Mesenchymal stem cell (in vitro differentiated cells and primary cell): ENCODE measurements around the gene COL5A2.

Experiments used
- DNase-seq: peaks from one replicate; pipeline ENCODE4 v3.0.0-alpha.2; 2013
- H2AFZ ChIP-seq: one replicate; pipeline ENCODE4 v1.6.1; 2013; ENCODE audit warnings: low read depth, mild to moderate bottlenecking, control low read depth, inconsistent platforms, low read length, moderate library complexity
- H2AK5ac ChIP-seq: 2 replicates; pipeline ENCODE4 v1.6.1; 2013; ENCODE audit warnings: low read length, moderate library complexity, mild to moderate bottlenecking, inconsistent platforms; ENCODE audit not compliant: severe bottlenecking
- H2BK120ac ChIP-seq: one replicate; pipeline ENCODE4 v1.6.1; 2013; ENCODE audit warnings: low read depth, mild to moderate bottlenecking, inconsistent platforms, low read length, moderate library complexity
- H2BK12ac ChIP-seq, 2 experiments: one replicate each; pipeline ENCODE4 v1.6.1; 2013; ENCODE audit warnings: inconsistent platforms in 2 of 2, low read length in 2 of 2, mild to moderate bottlenecking in 2 of 2, moderate library complexity in 2 of 2, control low read depth in 1 of 2
- H2BK15ac ChIP-seq: one replicate; pipeline ENCODE4 v1.6.1; 2013; ENCODE audit warnings: mild to moderate bottlenecking, low read depth, inconsistent platforms; ENCODE audit not compliant: poor library complexity, severe bottlenecking
- H2BK5ac ChIP-seq: 2 replicates; pipeline ENCODE4 v1.6.1; 2013; ENCODE audit warnings: low read depth, mild to moderate bottlenecking, low read length, control low read depth, inconsistent platforms; ENCODE audit not compliant: poor library complexity, severe bottlenecking
- H3K14ac ChIP-seq, 2 experiments: one replicate each; pipeline ENCODE4 v1.6.1; 2013; ENCODE audit warnings: inconsistent platforms in 2 of 2, low read length in 2 of 2, control low read depth in 1 of 2, mild to moderate bottlenecking in 1 of 2, moderate library complexity in 1 of 2
- H3K18ac ChIP-seq, 2 experiments: one replicate each; pipeline ENCODE4 v1.6.1; 2013; ENCODE audit warnings: inconsistent platforms in 2 of 2, low read length in 2 of 2, control low read depth in 1 of 2, low read depth in 1 of 2, mild to moderate bottlenecking in 1 of 2
- H3K23ac ChIP-seq, 2 experiments: one replicate each; pipeline ENCODE4 v1.6.1; 2013; ENCODE audit warnings: inconsistent platforms in 2 of 2, low read length in 2 of 2, mild to moderate bottlenecking in 2 of 2, moderate library complexity in 2 of 2, control low read depth in 1 of 2
- H3K27ac ChIP-seq: 2 replicates; pipeline ENCODE4 v1.5.1; 2013; ENCODE audit warnings: mild to moderate bottlenecking, moderate library complexity, low read length, control low read depth, inconsistent platforms; ENCODE audit not compliant: poor library complexity, severe bottlenecking
- H3K27me3 ChIP-seq, 2 experiments: 2 replicates each; pipeline versions ENCODE4 v1.6.1 to v1.7.0; 2013; ENCODE audit warnings: low read length in 2 of 2, mild to moderate bottlenecking in 2 of 2, moderate library complexity in 2 of 2, control low read depth in 1 of 2, inconsistent platforms in 1 of 2; ENCODE audit not compliant: control insufficient read depth in 1 of 2, insufficient read depth in 1 of 2
- H3K36me3 ChIP-seq, 2 experiments: 2 replicates each; pipeline versions ENCODE4 v1.6.1 to v1.7.0; 2013; ENCODE audit warnings: low read length in 2 of 2, control low read depth in 1 of 2, inconsistent platforms in 1 of 2, low read depth in 1 of 2, mild to moderate bottlenecking in 1 of 2; ENCODE audit not compliant: insufficient read depth in 2 of 2, control insufficient read depth in 1 of 2
- H3K4ac ChIP-seq, 2 experiments: one replicate each; pipeline ENCODE4 v1.6.1; 2013; ENCODE audit warnings: inconsistent platforms in 2 of 2, low read length in 2 of 2, mild to moderate bottlenecking in 2 of 2, moderate library complexity in 2 of 2, control low read depth in 1 of 2, low read depth in 1 of 2
- H3K4me1 ChIP-seq: 2 replicates; pipeline ENCODE4 v1.6.1; 2013; ENCODE audit warnings: low read depth, low read length, control low read depth; ENCODE audit not compliant: control insufficient read depth, insufficient read depth
- H3K4me2 ChIP-seq: 2 replicates; pipeline ENCODE4 v1.6.1; 2013; ENCODE audit warnings: low read length, mild to moderate bottlenecking, inconsistent platforms; ENCODE audit not compliant: poor library complexity, severe bottlenecking
- H3K4me3 ChIP-seq, 2 experiments: 2 replicates each; pipeline versions ENCODE4 v1.5.1 to v1.7.0; 2013; ENCODE audit warnings: low read length in 2 of 2, mild to moderate bottlenecking in 2 of 2, control low read depth in 1 of 2, low read depth in 1 of 2; ENCODE audit not compliant: insufficient read depth in 1 of 2
- H3K79me1 ChIP-seq: replicated peaks from 2 replicates; pipeline ENCODE4 v1.6.1; 2013; ENCODE audit warnings: mild to moderate bottlenecking, control low read depth, low read length, inconsistent platforms; ENCODE audit not compliant: poor library complexity, severe bottlenecking
- H3K9ac ChIP-seq: 2 replicates; pipeline ENCODE4 v1.7.0; 2013; ENCODE audit warnings: mild to moderate bottlenecking, low read length, moderate library complexity
- H3K9me3 ChIP-seq: 2 replicates; pipeline ENCODE4 v1.7.0; 2013; ENCODE audit warnings: mild to moderate bottlenecking, low read length; ENCODE audit not compliant: control insufficient read depth
- H4K8ac ChIP-seq: one replicate; pipeline ENCODE4 v1.6.1; 2013; ENCODE audit warnings: inconsistent platforms, mild to moderate bottlenecking, low read length, moderate library complexity
- H4K91ac ChIP-seq: one replicate; pipeline ENCODE4 v1.6.1; 2013; ENCODE audit warnings: mild to moderate bottlenecking, low read length, inconsistent platforms
- WGBS: methylation state at CpG from one replicate; pipeline ENCODE4 v1.1.7; 2013; ENCODE audit warnings: mixed read lengths; 5-methylcytosine and 5-hydroxymethylcytosine counted together

COL5A2 gene

GRCh38 chr2:189104934-189105333 lies 74.6 kb downstream of the COL5A2 start:
- H4K8ac ChIP-seq, result no peak overlapping the region
- whole genome bisulfite sequencing, result no CpG with 5 or more reads among the region's 2 CpGs
- H4K91ac ChIP-seq, result no peak overlapping the region

GRCh38 chr2:189102735-189103134 lies 76.8 kb downstream of the COL5A2 start:
- no peaks in the 10 kb centered on the region for H3K4me1 ChIP-seq
- H3K14ac ChIP-seq, result no peak overlapping the region
- H3K36me3 ChIP-seq, result peaks cover 0 to 42% of the 10 kb centered on the region in 2 experiments
- H3K27me3 ChIP-seq, result no peaks in the 10 kb centered on the region
- no peak overlapping the region for H2BK5ac ChIP-seq
- no peak overlapping the region for H2AFZ ChIP-seq
- H3K79me1 ChIP-seq, result peaks cover 4% of the 10 kb centered on the region
- H3K9ac ChIP-seq, result no peak overlapping the region
- no peak overlapping the region for H2BK15ac ChIP-seq
- no peak overlapping the region for H3K18ac ChIP-seq
- no peak overlapping the region for H3K23ac ChIP-seq
- H4K91ac ChIP-seq, result no peak overlapping the region
- H3K4me3 ChIP-seq, result no peak overlapping the region
- DNase-seq, result no peak
- no peak overlapping the region for H4K8ac ChIP-seq
- no peak overlapping the region for H2BK12ac ChIP-seq
- no peak overlapping the region for H3K27ac ChIP-seq
- no peak overlapping the region for H3K4ac ChIP-seq
- H2BK120ac ChIP-seq, result no peak overlapping the region
- no peak overlapping the region for H3K4me2 ChIP-seq
- 100% methylated on average over 2 of the region's 3 CpGs for whole genome bisulfite sequencing
- H3K9me3 ChIP-seq, result no peaks in the 10 kb centered on the region
- H2AK5ac ChIP-seq, result no peak overlapping the region

More at GRCh38 chr2:189104934-189105333, 74.6 kb downstream of the COL5A2 start:
- no peak overlapping the region for H2BK12ac ChIP-seq
- no peak overlapping the region for H2AK5ac ChIP-seq
- no peak overlapping the region for H3K27ac ChIP-seq
- no peak overlapping the region for H3K18ac ChIP-seq
- no peaks in the 10 kb centered on the region for H3K4me1 ChIP-seq
- peaks cover 4% of the 10 kb centered on the region for H3K79me1 ChIP-seq
- no peak overlapping the region for H3K23ac ChIP-seq
- no peak overlapping the region for H3K14ac ChIP-seq
- H2BK15ac ChIP-seq, result no peak overlapping the region
- DNase-seq, result peak; percentile 59
- H3K9me3 ChIP-seq, result no peaks in the 10 kb centered on the region
- no peak overlapping the region for H2BK5ac ChIP-seq
- H3K4me3 ChIP-seq, result peak overlapping the region in 1 of 2 experiments; percentile 56
- no peak overlapping the region for H3K4ac ChIP-seq
- H3K27me3 ChIP-seq, result no peaks in the 10 kb centered on the region
- peak overlapping the region; percentile 73 for H3K9ac ChIP-seq
- H2AFZ ChIP-seq, result no peak overlapping the region
- H3K36me3 ChIP-seq, result peaks cover 0 to 42% of the 10 kb centered on the region in 2 experiments
- H3K4me2 ChIP-seq, result no peak overlapping the region
- no peak overlapping the region for H2BK120ac ChIP-seq

DNA sequence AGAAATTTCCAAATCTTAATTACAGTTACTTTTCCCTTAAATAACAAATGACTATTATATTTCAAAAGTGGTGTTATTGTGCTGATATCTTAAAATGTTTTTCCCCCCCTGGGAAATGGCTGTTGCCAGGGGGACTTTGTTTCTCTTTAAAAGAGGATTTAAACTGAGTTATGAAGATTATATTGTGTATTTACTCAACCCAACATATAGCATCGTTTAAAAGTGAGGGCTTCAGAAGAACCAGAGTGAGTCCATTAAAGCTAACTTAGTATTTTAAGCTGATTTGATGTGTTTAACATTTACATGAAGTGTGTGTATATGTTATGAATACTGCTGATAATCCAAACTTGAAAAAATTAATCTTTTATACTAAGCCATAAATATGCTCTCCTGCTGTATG lies 81.6 kb downstream of the COL5A2 start:
- H3K4me3 ChIP-seq, result no peak overlapping the region
- H3K4ac ChIP-seq, result no peak overlapping the region
- no peak overlapping the region for H2AFZ ChIP-seq
- DNase-seq, result no peak
- no peaks in the 10 kb centered on the region for H3K27me3 ChIP-seq
- no peaks in the 10 kb centered on the region for H3K9me3 ChIP-seq
- peaks cover 0 to 54% of the 10 kb centered on the region in 2 experiments for H3K36me3 ChIP-seq
- H2BK5ac ChIP-seq, result no peak overlapping the region
- peaks cover 2% of the 10 kb centered on the region for H3K4me1 ChIP-seq
- no peak overlapping the region for H4K91ac ChIP-seq
- no peak overlapping the region for H3K9ac ChIP-seq
- H2BK15ac ChIP-seq, result no peak overlapping the region
- no peak overlapping the region for H3K4me2 ChIP-seq
- H3K14ac ChIP-seq, result no peak overlapping the region
- no peak overlapping the region for H2BK120ac ChIP-seq
- H3K18ac ChIP-seq, result no peak overlapping the region
- H2AK5ac ChIP-seq, result no peak overlapping the region
- H2BK12ac ChIP-seq, result no peak overlapping the region
- H4K8ac ChIP-seq, result no peak overlapping the region
- no peak overlapping the region for H3K23ac ChIP-seq
- no CpG with 5 or more reads among the region's 1 CpG for WGBS
- H3K27ac ChIP-seq, result no peak overlapping the region
- peaks cover 4% of the 10 kb centered on the region for H3K79me1 ChIP-seq

GRCh38 chr2:189096769-189097447 lies 82.7 kb downstream of the COL5A2 start:
- no peak overlapping the region for H2AFZ ChIP-seq
- no peak overlapping the region for H3K4me3 ChIP-seq
- peaks cover 2% of the 10 kb centered on the region for H3K4me1 ChIP-seq
- H3K9ac ChIP-seq, result peak overlapping the region; percentile 50
- H3K4me2 ChIP-seq, result no peak overlapping the region
- no peak overlapping the region for H4K8ac ChIP-seq
- peak; percentile 76 for DNase-seq
- no peak overlapping the region for H3K14ac ChIP-seq
- no peak overlapping the region for H2BK12ac ChIP-seq
- no peak overlapping the region for H2BK5ac ChIP-seq
- 8% methylated on average over 3 of the region's 4 CpGs for WGBS
- H3K27me3 ChIP-seq, result no peaks in the 10 kb centered on the region
- H2AK5ac ChIP-seq, result peak overlapping the region; percentile 82
- H3K9me3 ChIP-seq, result no peaks in the 10 kb centered on the region
- peaks cover 7% of the 10 kb centered on the region for H3K79me1 ChIP-seq
- peaks cover 3 to 49% of the 10 kb centered on the region in 2 experiments for H3K36me3 ChIP-seq
- H2BK15ac ChIP-seq, result no peak overlapping the region
- no peak overlapping the region for H4K91ac ChIP-seq
- H3K18ac ChIP-seq, result no peak overlapping the region
- no peak overlapping the region for H3K4ac ChIP-seq
- H2BK120ac ChIP-seq, result no peak overlapping the region
- no peak overlapping the region for H3K23ac ChIP-seq
- peak overlapping the region; percentile 94 for H3K27ac ChIP-seq
